Vagina (tissue), 2 donors: Measurements from ENCODE around the gene GIGYF2. TPM values are rescaled to one million over a fixed set of nuclear protein-coding genes. Genes with fewer than 3 reads are reported as not detected.

ENCODE experiments used
- DNase-seq, 2 donors: peaks; one replicate each; pipeline ENCODE4 v3.0.0-alpha.2; 2017; ENCODE audit errors: extremely low spot score in 2 of 2
- H3K27ac ChIP-seq: fragments of 200-600 bp; sonication (generic); one replicate; pipeline ENCODE4 v1.5.1; 2019
- H3K27me3 ChIP-seq: fragments of 200-600 bp; sonication (generic); one replicate; pipeline ENCODE4 v1.5.1; 2019
- H3K36me3 ChIP-seq, 2 donors: fragments of 200-600 bp; sonication (generic); one replicate each; pipeline ENCODE4 v1.5.1; 2017 to 2019
- H3K4me1 ChIP-seq: fragments of 200-600 bp; sonication (generic); one replicate; pipeline ENCODE4 v1.5.1; 2019
- H3K4me3 ChIP-seq, 2 donors: fragments of 200-600 bp; sonication (generic); 1 replicate in 1 of 2; 2 replicates in 1 of 2; pipeline ENCODE4 v1.5.1; 2016 to 2019
- H3K9me3 ChIP-seq: fragments of 200-600 bp; sonication (generic); one replicate; pipeline ENCODE4 v1.5.1; 2019
- POLR2A ChIP-seq, 2 donors: fragments of 450-650 bp; IDR thresholded peaks; one replicate each; pipeline ENCODE4 v1.6.1; 2017; ENCODE audit warnings: antibody characterized with exemption in 2 of 2, mild to moderate bottlenecking in 2 of 2, moderate library complexity in 2 of 2
- POLR2AphosphoS5 ChIP-seq, 2 donors: sonication (generic); formaldehyde crosslinking; IDR thresholded peaks; one replicate each; pipeline ENCODE4 v1.9.0; 2017; ENCODE audit warnings: antibody characterized with exemption in 2 of 2, mild to moderate bottlenecking in 2 of 2, low read depth in 1 of 2; ENCODE audit not compliant: insufficient read depth in 1 of 2
- intact Hi-C: fragments of 100-400 bp; cut with DNase I; formaldehyde crosslinking; loops from one replicate; pipeline ENCODE4 v1.15.1; 2023
- total RNA-seq: library from RNA; depleted of rRNA; stranded (reverse); fragments of >200 nt; gene quantifications from one replicate; pipeline ENCODE4 v1.2.3, GENCODE V29; 2016
- TF ChIP-seq, protein P1 (sequence below), 3 experiments: fragments of 450-650 bp in 2 of 3; fragments of 200-600 bp in 1 of 3; sonication (generic) in 1 of 3; IDR thresholded peaks; one replicate each; pipeline ENCODE4 v1.5.1; 2017 to 2019; ENCODE audit warnings: antibody characterized with exemption in 3 of 3, mild to moderate bottlenecking in 2 of 3, moderate library complexity in 2 of 3

The GIGYF2 gene
- total RNA-seq, 1 donor from 2014 or later, result 69.0 TPM

DNA sequence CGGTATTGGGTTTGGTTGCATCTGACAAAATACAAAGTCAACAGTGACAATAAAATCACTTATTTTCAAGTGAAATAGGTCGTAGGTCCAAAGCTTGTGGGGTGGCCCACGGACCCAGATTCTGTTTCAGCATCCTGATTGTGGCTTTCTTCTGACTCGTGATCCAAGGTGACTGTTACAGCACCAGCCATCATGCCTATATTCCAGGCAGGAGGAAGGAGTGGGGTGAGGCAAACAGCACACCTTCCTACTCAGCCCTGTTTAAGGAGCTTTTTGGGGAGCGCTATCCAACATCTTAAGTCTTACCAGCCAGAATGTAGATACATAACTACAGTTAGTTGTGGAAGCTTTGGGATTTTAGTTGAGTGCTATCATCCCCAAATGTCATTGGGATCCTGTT lies 164.2 kb downstream of the GIGYF2 start:
- Histone ChIP-seq H3K27ac (no peak overlapping the region), H3K9me3 (no peaks in the 10 kb centered on the region), H3K4me3 (no peak overlapping the region), H3K36me3 (peaks cover 4 to 29% of the 10 kb centered on the region in 2 donors), H3K27me3 (no peaks in the 10 kb centered on the region), H3K4me1 (no peaks in the 10 kb centered on the region)
- TF ChIP-seq POLR2A (IDR thresholded peaks at IDR 0.05) (no peak), POLR2AphosphoS5 (IDR thresholded peaks at IDR 0.05; ENCODE audit: insufficient read depth in 1 of 2, low read depth in 1 of 2) (no peak)
- TF ChIP-seq, protein P1, sequence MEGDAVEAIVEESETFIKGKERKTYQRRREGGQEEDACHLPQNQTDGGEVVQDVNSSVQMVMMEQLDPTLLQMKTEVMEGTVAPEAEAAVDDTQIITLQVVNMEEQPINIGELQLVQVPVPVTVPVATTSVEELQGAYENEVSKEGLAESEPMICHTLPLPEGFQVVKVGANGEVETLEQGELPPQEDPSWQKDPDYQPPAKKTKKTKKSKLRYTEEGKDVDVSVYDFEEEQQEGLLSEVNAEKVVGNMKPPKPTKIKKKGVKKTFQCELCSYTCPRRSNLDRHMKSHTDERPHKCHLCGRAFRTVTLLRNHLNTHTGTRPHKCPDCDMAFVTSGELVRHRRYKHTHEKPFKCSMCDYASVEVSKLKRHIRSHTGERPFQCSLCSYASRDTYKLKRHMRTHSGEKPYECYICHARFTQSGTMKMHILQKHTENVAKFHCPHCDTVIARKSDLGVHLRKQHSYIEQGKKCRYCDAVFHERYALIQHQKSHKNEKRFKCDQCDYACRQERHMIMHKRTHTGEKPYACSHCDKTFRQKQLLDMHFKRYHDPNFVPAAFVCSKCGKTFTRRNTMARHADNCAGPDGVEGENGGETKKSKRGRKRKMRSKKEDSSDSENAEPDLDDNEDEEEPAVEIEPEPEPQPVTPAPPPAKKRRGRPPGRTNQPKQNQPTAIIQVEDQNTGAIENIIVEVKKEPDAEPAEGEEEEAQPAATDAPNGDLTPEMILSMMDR (IDR thresholded peaks at IDR 0.05), result no peak
- DNase-seq, result no peak
- intact Hi-C loops, result no loop called here

DNA sequence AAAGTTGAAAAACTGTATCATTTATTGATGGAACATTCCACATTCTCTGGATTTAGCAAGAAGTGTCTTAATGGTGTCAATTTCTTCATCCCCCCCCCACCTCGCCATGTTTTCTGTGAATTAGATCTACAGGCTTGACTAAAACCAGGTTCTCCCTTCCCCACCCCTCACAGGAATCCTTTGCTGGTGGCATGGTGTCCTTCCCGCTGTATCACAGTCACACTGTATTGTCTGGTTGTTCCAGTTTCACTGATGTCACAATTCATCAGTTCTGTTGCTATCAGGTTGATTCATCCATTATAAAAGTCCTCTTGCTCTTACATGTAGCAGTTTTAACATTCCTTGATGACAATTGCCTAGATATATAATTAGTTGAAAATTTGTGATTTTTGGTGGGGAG lies 166.9 kb downstream of the GIGYF2 start:
- Histone ChIP-seq H3K27me3 (no peaks in the 10 kb centered on the region), H3K9me3 (no peaks in the 10 kb centered on the region), H3K36me3 (peaks cover 0 to 5% of the 10 kb centered on the region in 2 donors), H3K27ac (no peak overlapping the region), H3K4me3 (no peak overlapping the region), H3K4me1 (no peaks in the 10 kb centered on the region)
- intact Hi-C loops, result no loop called here
- no peak for DNase-seq
- TF ChIP-seq POLR2A (IDR thresholded peaks at IDR 0.05), result no peak
- TF ChIP-seq, protein P1 (IDR thresholded peaks at IDR 0.05), result no peak
- no peak for TF ChIP-seq POLR2AphosphoS5 (IDR thresholded peaks at IDR 0.05; ENCODE audit: insufficient read depth in 1 of 2, low read depth in 1 of 2)

DNA sequence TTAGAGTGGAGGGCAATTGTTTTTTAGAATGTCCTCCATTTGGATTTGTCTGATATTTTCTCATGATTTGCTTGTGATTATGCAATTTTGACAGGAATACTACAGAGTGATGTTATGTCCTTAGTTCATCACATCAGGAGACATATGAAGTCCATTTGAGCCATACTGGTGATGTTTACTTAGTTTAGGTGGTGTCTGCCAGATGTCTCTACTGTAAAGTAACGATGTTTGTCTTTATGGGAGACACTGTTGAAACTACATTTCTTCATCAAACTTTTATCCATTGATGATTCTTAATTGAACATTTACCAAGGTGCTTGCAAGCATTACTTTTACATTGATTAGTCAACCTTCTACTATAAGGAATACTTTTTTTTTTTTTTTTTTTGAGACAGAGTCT lies 168.0 kb downstream of the GIGYF2 start:
- H3K27me3 ChIP-seq, result no peaks in the 10 kb centered on the region
- H3K9me3 ChIP-seq, result no peaks in the 10 kb centered on the region
- H3K4me1 ChIP-seq, result no peaks in the 10 kb centered on the region
- TF ChIP-seq, protein P1 (IDR thresholded peaks at IDR 0.05), result no peak
- TF ChIP-seq POLR2A (IDR thresholded peaks at IDR 0.05) (no peak), POLR2AphosphoS5 (IDR thresholded peaks at IDR 0.05; ENCODE audit: insufficient read depth in 1 of 2, low read depth in 1 of 2) (no peak)
- no peak overlapping the region for H3K4me3 ChIP-seq
- intact Hi-C loops, result no loop called here
- no peak for DNase-seq
- H3K27ac ChIP-seq, result no peak overlapping the region
- H3K36me3 ChIP-seq, result no peaks in the 10 kb centered on the region

DNA sequence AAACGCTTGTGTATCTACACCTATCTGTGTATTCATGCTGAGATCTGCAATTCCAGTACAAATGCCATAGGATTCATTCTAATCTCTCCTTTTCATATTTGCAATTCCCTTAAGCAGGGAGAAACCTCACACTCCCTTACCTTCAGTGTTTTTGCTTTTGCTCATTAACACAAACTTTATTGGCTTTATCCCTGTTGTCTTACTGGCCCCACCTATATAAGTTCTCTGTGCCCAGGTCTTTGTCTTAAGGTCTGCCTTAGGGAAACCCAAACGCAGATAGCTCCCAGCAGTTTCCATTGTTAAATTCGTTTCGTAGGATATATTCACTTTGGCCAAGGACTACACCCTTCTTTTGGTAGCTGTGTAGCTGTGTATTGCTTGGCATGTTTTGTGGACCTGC lies 169.0 kb downstream of the GIGYF2 start:
- intact Hi-C loops, result no loop called here
- peak in 1 of 2 donors; percentile 10 for DNase-seq
- TF ChIP-seq, protein P1 (IDR thresholded peaks at IDR 0.05), result no peak
- TF ChIP-seq POLR2A (IDR thresholded peaks at IDR 0.05) (no peak), POLR2AphosphoS5 (IDR thresholded peaks at IDR 0.05; ENCODE audit: insufficient read depth in 1 of 2, low read depth in 1 of 2) (no peak)

DNA sequence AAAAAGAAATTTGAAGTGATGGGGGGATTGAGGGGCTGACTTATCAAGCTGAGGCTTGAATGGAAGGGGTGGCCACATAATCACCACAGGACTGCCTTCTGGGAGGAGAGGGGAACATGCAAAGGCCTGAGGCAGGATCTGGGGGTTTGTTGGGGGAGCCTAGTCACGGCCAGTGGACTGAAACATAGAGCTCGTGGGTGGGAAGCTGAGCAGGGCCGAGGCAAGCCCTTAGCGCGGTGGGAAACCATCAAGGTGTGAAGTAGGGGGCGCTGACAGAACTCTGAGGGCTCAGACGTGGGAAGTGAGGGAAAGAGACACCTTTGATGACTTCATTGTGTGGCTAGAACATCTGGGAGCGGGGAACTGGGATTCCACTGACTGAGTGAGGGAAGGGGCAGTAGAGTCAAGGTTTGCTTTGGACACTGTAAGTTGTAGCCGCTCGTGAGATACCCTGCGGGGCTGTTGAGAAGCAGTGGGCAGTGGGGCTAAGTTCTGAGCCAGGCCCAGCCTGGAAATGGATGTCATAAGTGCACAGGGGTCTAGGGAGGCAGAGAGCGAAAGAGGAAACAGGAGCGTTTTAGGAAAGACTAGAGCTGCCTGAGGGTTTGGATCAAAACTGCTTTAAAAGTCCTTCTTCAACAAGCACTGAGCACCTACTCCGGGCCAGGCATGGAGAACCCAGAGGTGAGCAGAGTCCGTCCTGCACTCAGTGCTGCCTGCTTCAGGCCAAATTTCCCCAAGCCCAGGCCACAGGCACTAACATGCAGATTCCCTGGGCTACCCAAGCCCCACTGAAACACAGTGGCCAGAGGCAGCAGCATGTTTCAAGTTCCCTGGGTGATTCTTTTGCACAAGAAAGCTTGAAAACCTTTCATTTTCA lies 172.2 kb downstream of the GIGYF2 start:
- Histone ChIP-seq H3K4me3 (no peak overlapping the region), H3K4me1 (no peaks in the 10 kb centered on the region), H3K27me3 (no peaks in the 10 kb centered on the region), H3K27ac (no peak overlapping the region), H3K9me3 (no peaks in the 10 kb centered on the region), H3K36me3 (no peaks in the 10 kb centered on the region)
- TF ChIP-seq, protein P1 (IDR thresholded peaks at IDR 0.05), result no peak
- TF ChIP-seq POLR2A (IDR thresholded peaks at IDR 0.05) (no peak), POLR2AphosphoS5 (IDR thresholded peaks at IDR 0.05; ENCODE audit: insufficient read depth in 1 of 2, low read depth in 1 of 2) (no peak)
- intact Hi-C loops, result no loop called here
- DNase-seq, result peak in 1 of 2 donors; percentile 52

More for the DNA sequence above, 169.0 kb downstream of the GIGYF2 start:
- H3K9me3 ChIP-seq, result no peaks in the 10 kb centered on the region
- H3K36me3 ChIP-seq, result no peaks in the 10 kb centered on the region
- H3K27me3 ChIP-seq, result no peaks in the 10 kb centered on the region
- H3K4me3 ChIP-seq, result no peak overlapping the region
- H3K27ac ChIP-seq, result no peak overlapping the region
- H3K4me1 ChIP-seq, result no peaks in the 10 kb centered on the region
